Measurements from ENCODE around the gene DOC2B. TPM values are rescaled to one million over a fixed set of nuclear protein-coding genes. Genes with fewer than 3 reads are reported as not detected.
"Not testable (repeated sequence)": the region's sequence is repeated elsewhere in the genome, so short reads cannot be mapped to it uniquely, and the experiment has no call there.

DOC2B gene
- total RNA-seq, 1 donor: 0.10 TPM

DNA sequence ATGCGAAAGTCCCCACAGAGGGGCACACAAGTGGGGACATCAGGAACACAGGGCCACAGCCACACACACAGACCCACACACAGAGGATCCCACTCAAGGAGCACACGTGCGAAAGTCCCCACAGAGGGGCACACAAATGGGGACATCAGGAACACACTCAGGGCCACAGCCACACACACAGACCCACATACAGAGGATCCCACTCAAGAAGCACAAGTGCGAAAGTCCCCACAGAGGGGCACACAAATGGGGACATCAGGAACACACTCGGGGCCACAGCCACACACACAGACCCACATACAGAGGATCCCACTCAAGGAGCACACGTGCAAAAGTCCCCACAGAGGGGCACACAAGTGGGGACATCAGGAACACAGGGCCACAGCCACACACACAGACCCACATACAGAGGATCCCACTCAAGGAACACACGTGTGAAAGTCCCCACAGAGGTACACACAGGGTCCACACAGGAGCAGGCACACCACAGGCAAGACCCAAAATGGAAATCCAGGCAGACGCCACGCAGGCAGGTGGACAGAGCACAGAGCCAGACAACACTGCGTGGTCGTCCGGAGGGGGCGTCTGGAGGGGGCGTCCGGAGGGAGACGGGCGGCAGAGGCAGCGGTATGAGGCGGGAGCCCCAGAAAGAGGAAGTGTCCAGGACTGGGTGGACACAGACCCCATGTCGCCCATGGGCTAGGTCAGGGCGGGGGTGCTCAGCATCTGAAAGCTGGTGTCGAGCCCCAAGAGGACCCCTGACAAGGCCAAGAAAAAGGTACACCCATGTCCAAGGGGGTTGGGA lies 41.8 kb downstream of the DOC2B start:
- H3K4me1 ChIP-seq (ENCODE audit: insufficient read depth, low read length); H3K4me3 ChIP-seq (ENCODE audit: low read length); H3K9me3 ChIP-seq (ENCODE audit: low read depth, low read length); H3K27me3 ChIP-seq (ENCODE audit: insufficient read depth, low read length): not testable (repeated sequence)

DNA sequence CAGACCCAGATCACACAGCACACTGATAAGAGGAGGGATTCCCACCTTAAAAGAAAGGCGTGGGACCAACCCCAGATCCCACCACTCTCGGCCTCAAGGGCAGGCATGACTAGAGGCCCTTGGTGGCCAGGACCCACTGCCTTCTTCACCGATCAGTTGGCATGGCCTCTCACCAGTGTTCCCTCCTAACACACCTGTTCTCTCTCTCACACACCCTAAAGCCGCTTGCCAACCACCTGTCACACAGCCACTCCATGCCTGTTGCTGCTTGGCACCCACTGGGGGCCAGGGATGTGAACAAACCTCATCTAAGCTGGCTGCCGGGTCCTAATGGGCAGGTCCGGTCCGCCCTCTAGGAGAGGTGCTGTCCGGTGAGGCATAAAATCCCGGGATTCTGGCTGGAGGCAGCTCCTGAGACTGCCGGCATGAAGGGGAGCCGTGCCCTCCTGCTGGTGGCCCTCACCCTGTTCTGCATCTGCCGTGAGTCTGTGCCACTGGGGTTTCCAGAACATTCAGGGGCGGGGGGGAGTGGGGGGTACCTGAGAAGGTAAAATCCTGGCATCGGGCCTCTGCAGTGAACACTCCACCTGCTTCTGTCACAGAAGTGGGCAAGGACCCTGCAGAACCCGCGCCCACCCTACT lies 44.2 kb downstream of the DOC2B start, which contains the start of gene SCGB1C2:
Gene SCGB1C2, plus strand, starts transcription at position 404 of the 642 bp plus-strand sequence. Its CDS starts 22 bp downstream, at position 426.
- not testable (repeated sequence) for H3K9me3 ChIP-seq (ENCODE audit: low read depth, low read length); H3K27me3 ChIP-seq (ENCODE audit: insufficient read depth, low read length); H3K4me3 ChIP-seq (ENCODE audit: low read length); H3K4me1 ChIP-seq (ENCODE audit: insufficient read depth, low read length)

DNA sequence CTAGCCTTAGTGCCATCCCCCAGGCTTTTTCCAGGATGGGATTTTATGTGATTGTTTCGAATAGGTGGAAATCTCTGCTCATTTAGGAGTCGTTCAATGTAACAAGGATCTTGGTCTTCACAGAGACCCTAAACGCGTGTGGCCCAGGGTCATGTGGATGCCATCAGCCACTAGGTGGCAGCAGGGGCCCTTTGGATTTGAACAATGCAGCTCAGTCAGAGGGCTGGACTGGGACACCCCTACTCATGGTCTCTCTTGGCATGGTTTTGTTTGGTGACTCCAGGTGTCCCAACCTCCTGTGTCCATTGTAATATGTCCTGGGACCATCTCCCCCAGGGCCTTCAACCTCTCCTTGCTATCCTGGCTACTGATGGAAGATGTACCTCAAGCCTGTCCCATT lies 44.9 kb downstream of the DOC2B start:
- H3K4me3 ChIP-seq (ENCODE audit: low read length); H3K4me1 ChIP-seq (ENCODE audit: insufficient read depth, low read length); H3K9me3 ChIP-seq (ENCODE audit: low read depth, low read length); H3K27me3 ChIP-seq (ENCODE audit: insufficient read depth, low read length): not testable (repeated sequence)

DNA sequence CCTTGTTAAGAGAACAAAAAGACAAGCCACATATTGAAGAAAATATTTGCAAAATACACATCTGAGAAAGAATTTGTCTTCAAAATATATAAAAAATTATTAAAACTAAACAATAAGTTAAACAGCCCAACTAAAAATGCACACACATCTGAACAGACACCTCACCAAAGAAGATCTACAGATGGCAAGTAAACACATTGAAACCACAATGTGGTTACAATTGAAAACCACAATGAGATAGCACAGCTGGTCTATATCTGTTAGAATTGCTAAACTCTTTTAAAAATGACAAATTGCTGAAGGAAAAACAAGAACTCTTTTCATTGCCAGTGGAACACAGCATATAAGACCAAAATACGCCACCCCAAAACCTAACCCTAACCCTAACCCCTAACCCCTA lies 45.6 kb downstream of the DOC2B start:
- H3K9me3 ChIP-seq (ENCODE audit: low read depth, low read length); H3K4me1 ChIP-seq (ENCODE audit: insufficient read depth, low read length); H3K27me3 ChIP-seq (ENCODE audit: insufficient read depth, low read length); H3K4me3 ChIP-seq (ENCODE audit: low read length): not testable (repeated sequence)

DNA sequence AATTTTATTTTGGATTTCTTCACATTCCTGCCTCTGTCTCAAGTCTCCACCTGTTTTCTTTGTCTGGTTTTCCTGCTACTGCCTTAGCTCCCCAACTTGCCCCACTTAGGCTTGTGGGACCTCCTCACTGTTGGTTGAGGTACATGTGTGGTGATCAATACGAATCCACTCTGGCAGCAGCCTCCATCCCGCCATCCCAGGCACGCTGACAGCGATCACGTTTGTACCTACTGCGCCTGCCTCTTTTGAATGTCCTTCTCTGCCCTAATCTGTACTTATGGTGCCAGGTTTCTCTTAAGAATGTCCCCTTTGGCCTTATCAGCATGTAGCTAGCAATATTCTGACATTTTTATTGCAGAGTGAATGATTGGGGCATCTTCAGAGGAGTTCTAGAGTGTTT lies 46.4 kb downstream of the DOC2B start:
- not testable (repeated sequence) for H3K9me3 ChIP-seq (ENCODE audit: low read depth, low read length); H3K27me3 ChIP-seq (ENCODE audit: insufficient read depth, low read length); H3K4me1 ChIP-seq (ENCODE audit: insufficient read depth, low read length); H3K4me3 ChIP-seq (ENCODE audit: low read length)

DNA sequence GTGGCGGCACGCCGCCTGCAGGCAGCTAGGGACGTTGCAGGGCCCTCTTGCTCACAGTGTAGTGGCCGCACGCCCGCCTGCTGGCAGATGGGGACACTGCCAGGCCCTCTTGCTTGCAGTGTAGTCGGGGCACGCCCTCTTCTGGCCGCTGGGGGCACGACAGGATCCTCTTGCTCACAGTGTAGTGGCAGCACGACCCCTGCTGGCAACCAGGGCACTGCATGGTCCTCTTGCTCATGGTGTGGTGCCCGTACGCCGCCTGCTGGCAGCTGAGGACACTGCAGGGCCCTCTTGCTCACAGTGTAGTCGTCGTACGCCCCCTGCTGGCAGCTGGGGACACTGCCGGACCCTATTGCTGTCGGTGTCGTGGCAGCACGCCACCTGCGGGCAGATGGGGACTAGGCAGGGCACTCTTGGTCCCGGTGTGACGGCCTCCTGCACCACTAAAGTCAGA lies 47.1 kb downstream of the DOC2B start:
- H3K4me1 ChIP-seq (ENCODE audit: insufficient read depth, low read length); H3K4me3 ChIP-seq (ENCODE audit: low read length); H3K9me3 ChIP-seq (ENCODE audit: low read depth, low read length); H3K27me3 ChIP-seq (ENCODE audit: insufficient read depth, low read length): not testable (repeated sequence)

DNA sequence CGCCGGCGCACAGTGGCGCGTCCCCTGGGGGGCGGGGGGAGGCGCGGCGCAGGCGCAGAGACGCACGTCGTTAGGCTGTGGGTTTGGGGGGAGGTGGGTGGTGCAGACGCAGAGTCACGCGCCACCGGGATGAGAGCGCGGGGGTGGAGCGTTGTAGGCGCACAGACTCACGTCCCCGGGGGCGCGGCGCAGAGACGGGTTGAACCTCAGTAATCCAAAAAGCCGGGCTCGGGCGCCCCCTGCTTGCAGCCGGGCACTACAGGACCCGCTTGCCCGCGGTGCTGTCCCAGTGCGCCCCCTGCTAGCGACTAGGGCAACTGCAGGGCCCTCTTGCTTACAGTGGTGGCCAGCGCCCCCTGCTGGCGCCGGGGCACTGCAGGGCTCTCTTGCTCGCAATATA lies 47.5 kb downstream of the DOC2B start:
- not testable (repeated sequence) for H3K9me3 ChIP-seq (ENCODE audit: low read depth, low read length); H3K4me3 ChIP-seq (ENCODE audit: low read length); H3K27me3 ChIP-seq (ENCODE audit: insufficient read depth, low read length); H3K4me1 ChIP-seq (ENCODE audit: insufficient read depth, low read length)

DNA sequence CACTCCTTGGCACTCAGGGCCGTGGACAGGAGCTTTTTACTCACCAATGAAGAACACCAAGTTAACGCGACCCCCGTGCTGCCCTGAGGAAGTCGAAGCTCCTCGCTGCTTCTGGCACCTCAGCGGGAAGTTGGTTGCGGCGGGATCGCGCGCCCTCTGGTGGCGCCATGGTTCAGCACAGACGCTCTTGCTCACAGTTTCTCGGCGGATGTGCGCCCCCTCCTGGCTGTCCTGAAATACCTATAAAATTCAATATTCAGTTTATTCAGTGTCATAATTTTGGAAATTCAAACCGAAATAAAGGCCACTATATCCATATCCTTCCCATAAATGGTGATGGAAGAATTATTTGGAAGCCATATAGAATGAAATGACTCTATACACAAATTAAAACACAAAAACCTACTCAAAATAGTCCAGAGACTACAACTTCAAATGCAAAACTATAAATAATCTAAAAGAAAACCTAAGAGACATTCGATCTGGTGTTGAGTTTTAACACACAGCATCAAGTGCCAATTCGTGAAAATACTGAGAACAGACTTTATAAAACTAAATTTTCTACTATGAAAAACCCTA lies 63.0 kb downstream of the DOC2B start:
- not testable (repeated sequence) for H3K9me3 ChIP-seq (ENCODE audit: low read depth, low read length); H3K4me3 ChIP-seq (ENCODE audit: low read length); H3K4me1 ChIP-seq (ENCODE audit: insufficient read depth, low read length); H3K27me3 ChIP-seq (ENCODE audit: insufficient read depth, low read length)

DNA sequence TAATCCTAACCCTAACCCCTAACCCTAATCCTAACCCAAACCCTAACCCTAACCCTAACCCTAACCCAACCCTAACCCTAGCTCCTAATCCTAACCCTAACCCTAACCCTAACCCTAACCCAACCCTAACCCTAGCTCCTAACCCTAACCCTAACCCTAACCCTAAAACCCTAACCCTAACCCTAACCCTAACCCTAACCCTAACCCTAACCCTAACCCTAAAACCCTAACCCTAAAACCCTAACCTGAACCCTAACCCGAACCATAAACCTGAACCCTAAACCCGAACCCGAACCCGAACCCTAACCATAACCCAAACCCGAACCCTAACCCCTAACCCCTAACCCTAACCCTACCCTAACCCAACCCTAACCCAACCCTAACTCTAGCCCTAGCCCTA lies 68.3 kb downstream of the DOC2B start:
- H3K4me3 ChIP-seq (ENCODE audit: low read length); H3K27me3 ChIP-seq (ENCODE audit: insufficient read depth, low read length); H3K4me1 ChIP-seq (ENCODE audit: insufficient read depth, low read length): not testable (repeated sequence)

More for the DNA sequence above, 68.3 kb downstream of the DOC2B start:
- H3K9me3 ChIP-seq (ENCODE audit: low read depth, low read length): not testable (repeated sequence)

Other genes with a start within 250 kb of the DOC2B start
- not detected for gene SCGB1C2, start 44.1 kb downstream of the DOC2B start, total RNA-seq
- 1.5 TPM for gene RPH3AL, start 171.2 kb upstream of the DOC2B start, total RNA-seq

Measured in mononuclear cell (primary cell).